ENCODE data around the gene MROH2A.

MROH2A gene

DNA sequence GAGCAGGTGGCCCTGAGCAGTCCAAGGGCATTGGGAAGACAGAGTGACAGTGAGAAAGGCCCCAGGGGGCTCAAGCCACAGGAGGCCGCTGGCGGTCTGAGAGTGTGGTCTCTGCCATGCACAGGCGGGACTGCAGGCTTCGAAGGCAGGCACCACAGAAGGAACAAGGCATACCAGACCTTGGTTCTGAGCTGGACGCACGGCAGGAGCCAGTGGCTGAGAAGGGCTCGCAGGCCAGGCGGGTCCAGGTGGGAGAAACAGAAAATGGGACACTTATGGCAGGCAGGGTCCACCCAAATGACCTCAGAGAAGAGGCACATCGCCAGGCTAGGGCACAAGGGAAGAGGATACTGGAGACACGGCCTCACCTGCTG lies 61.3 kb downstream of the MROH2A start:
- TF ChIP-seq PATZ1 (CRISPR knock-in tag; IDR thresholded peaks at IDR 0.05; ENCODE audit: borderline replicate concordance), result no peak
- no peak for TF ChIP-seq RARB (CRISPR knock-in tag; IDR thresholded peaks at IDR 0.05)
- TF ChIP-seq ARNTL (CRISPR knock-in tag; IDR thresholded peaks at IDR 0.05; ENCODE audit: borderline replicate concordance, low read depth), result no peak
- no peak for TF ChIP-seq ZNF70 (CRISPR knock-in tag; IDR thresholded peaks at IDR 0.05)
- TF ChIP-seq, protein P1, sequence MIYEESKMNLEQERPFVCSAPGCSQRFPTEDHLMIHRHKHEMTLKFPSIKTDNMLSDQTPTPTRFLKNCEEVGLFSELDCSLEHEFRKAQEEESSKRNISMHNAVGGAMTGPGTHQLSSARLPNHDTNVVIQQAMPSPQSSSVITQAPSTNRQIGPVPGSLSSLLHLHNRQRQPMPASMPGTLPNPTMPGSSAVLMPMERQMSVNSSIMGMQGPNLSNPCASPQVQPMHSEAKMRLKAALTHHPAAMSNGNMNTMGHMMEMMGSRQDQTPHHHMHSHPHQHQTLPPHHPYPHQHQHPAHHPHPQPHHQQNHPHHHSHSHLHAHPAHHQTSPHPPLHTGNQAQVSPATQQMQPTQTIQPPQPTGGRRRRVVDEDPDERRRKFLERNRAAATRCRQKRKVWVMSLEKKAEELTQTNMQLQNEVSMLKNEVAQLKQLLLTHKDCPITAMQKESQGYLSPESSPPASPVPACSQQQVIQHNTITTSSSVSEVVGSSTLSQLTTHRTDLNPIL (CRISPR knock-in tag; IDR thresholded peaks at IDR 0.05; ENCODE audit: low read depth), result no peak
- no peak for TF ChIP-seq POU6F1 (CRISPR knock-in tag; IDR thresholded peaks at IDR 0.05; ENCODE audit: borderline replicate concordance, low read depth)
- no peak for TF ChIP-seq SNAI2 (CRISPR knock-in tag; IDR thresholded peaks at IDR 0.05)
- TF ChIP-seq CSDC2 (CRISPR knock-in tag; IDR thresholded peaks at IDR 0.05), result no peak
- TF ChIP-seq ESRRG (CRISPR knock-in tag; IDR thresholded peaks at IDR 0.05), result no peak
- no peak for TF ChIP-seq OSR1 (CRISPR knock-in tag; IDR thresholded peaks at IDR 0.05)
- no peak for TF ChIP-seq ISL1 (CRISPR knock-in tag; IDR thresholded peaks at IDR 0.05)
- TF ChIP-seq TOX (CRISPR knock-in tag; IDR thresholded peaks at IDR 0.05; ENCODE audit: borderline replicate concordance), result no peak
- TF ChIP-seq, protein P2, sequence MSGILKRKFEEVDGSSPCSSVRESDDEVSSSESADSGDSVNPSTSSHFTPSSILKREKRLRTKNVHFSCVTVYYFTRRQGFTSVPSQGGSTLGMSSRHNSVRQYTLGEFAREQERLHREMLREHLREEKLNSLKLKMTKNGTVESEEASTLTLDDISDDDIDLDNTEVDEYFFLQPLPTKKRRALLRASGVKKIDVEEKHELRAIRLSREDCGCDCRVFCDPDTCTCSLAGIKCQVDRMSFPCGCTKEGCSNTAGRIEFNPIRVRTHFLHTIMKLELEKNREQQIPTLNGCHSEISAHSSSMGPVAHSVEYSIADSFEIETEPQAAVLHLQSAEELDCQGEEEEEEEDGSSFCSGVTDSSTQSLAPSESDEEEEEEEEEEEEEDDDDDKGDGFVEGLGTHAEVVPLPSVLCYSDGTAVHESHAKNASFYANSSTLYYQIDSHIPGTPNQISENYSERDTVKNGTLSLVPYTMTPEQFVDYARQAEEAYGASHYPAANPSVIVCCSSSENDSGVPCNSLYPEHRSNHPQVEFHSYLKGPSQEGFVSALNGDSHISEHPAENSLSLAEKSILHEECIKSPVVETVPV (CRISPR knock-in tag; IDR thresholded peaks at IDR 0.05), result no peak
- TF ChIP-seq ZC3H10 (CRISPR knock-in tag; IDR thresholded peaks at IDR 0.05), result no peak
- ATAC-seq, result no peak; the same call in 2 of the 3 replicates

GRCh38 chr2:233840520-233840919 lies 62.4 kb downstream of the MROH2A start:
- TF ChIP-seq, protein P2 (CRISPR knock-in tag; IDR thresholded peaks at IDR 0.05), result no peak
- no peak for TF ChIP-seq PATZ1 (CRISPR knock-in tag; IDR thresholded peaks at IDR 0.05; ENCODE audit: borderline replicate concordance)
- no peak for TF ChIP-seq ARNTL (CRISPR knock-in tag; IDR thresholded peaks at IDR 0.05; ENCODE audit: borderline replicate concordance, low read depth)
- no peak for TF ChIP-seq ZNF565 (CRISPR knock-in tag; conservative IDR thresholded peaks at IDR 0.05; ENCODE audit: low read depth)
- no peak for TF ChIP-seq RARB (CRISPR knock-in tag; IDR thresholded peaks at IDR 0.05)
- no peak for TF ChIP-seq CSDC2 (CRISPR knock-in tag; IDR thresholded peaks at IDR 0.05)
- no peak for ATAC-seq

- ATAC-seq, result no peak
- TF ChIP-seq ZNF8 (CRISPR knock-in tag; IDR thresholded peaks at IDR 0.05) (no peak), ISL1 (CRISPR knock-in tag; IDR thresholded peaks at IDR 0.05) (no peak), RARB (CRISPR knock-in tag; IDR thresholded peaks at IDR 0.05) (no peak), ZNF70 (CRISPR knock-in tag; IDR thresholded peaks at IDR 0.05) (no peak), SNAI2 (CRISPR knock-in tag; IDR thresholded peaks at IDR 0.05) (no peak), PPARA (CRISPR knock-in tag; IDR thresholded peaks at IDR 0.05; ENCODE audit: borderline replicate concordance) (no peak), GLIS3 (CRISPR knock-in tag; IDR thresholded peaks at IDR 0.05) (no peak), BACH2 (CRISPR knock-in tag; IDR thresholded peaks at IDR 0.05; ENCODE audit: borderline replicate concordance) (no peak), TOX (CRISPR knock-in tag; IDR thresholded peaks at IDR 0.05; ENCODE audit: borderline replicate concordance) (no peak), POU6F1 (CRISPR knock-in tag; IDR thresholded peaks at IDR 0.05; ENCODE audit: borderline replicate concordance, low read depth) (no peak)
- TF ChIP-seq, protein P1 (CRISPR knock-in tag; IDR thresholded peaks at IDR 0.05; ENCODE audit: low read depth), result no peak
- TF ChIP-seq, protein P2 (CRISPR knock-in tag; IDR thresholded peaks at IDR 0.05), result no peak
Observed at GRCh38 chr2:233841183-233841582, 63.1 kb downstream of the MROH2A start.

Measured in SK-N-SH treated with all-trans-retinoic acid at 6 μM for 48 hours (cell line).